HG03045 (cell line): Measurements from ENCODE around the gene SMPD1.

Experiments
- ATAC-seq: cut with Tn5 transposase; IDR thresholded peaks from one replicate; pipeline ENCODE4 v1.9.1; 2021; ENCODE audit warnings: mild to moderate bottlenecking, moderate library complexity; ENCODE audit not compliant: unreplicated experiment

Gene SMPD1

DNA sequence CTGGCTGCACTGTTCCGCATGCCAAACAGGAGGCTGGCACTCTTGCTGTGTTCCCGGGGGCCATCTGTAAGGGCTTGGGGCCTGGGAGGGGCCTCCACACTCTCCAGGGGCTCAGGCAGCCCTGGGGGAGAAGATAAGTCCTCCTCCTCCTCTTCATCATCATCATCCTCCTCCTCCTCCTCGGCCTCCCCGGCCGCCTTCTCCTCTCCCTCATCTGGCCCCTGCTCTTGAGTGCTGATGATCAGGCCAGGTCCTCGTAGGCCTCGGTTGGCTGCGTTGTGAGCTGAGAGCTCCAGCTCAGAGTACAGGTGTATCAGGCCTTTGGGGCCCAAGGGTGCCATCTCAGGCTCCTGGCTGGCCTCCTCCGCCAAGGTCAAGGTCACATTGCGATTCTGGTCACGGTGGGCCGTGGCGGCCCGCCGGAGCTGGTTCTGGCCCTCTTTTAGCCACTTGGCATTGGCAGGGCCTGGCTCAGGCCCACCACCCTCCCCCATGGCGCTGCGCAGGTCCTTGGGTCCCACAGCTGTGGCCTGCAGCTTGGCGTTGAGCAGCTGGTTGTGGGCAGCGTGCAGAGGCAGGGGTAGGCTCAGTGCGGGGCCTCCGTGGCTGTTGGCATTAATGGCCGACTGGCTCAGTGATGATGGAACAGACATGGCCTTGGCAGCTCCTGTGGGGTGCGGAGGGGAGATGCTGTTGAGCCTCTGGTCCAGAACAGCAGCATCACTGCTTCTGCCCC lies 20.6 kb downstream of the SMPD1 start:
- no peak for ATAC-seq

DNA sequence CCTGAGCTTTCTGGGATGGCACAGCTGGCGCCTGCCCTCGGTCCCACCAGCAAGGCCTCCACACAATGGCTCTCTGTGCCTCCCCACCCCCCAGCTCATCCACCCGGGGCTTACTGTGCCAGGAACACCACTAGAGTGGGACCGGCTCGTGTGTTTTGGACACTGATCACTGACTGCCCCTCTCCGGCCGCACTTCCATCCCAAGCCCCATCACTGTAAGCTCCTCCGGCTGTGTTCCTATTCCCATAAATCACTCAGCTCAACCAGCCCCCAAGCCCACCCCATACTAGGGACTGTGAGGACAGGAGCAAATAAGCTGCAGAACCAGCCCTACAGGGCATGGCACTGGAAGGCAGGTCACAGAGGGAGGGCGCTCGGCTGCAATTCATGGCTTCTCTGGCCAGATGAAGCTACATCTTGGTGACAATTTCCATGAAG lies 21.3 kb downstream of the SMPD1 start:
- no peak for ATAC-seq

DNA sequence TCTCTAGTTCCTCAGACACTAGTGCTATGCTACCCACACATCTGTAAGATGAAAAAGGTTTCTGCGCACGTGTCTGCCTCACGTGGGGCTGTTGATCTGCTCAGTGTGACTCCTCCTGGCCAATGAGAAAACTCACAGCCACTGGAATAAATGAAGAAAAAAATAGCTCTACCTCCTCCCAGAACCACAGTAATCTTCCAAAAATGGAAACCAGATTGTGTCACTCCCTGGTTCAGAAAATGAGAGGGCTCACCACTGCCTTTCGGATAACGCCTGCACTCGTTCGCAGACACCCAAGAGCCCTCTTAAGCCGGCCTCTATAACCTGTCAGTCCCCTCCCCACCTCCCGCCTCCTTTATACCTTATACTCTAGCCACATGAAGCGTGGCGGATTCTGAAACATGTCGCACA lies 23.5 kb downstream of the SMPD1 start:
- no peak for ATAC-seq

DNA sequence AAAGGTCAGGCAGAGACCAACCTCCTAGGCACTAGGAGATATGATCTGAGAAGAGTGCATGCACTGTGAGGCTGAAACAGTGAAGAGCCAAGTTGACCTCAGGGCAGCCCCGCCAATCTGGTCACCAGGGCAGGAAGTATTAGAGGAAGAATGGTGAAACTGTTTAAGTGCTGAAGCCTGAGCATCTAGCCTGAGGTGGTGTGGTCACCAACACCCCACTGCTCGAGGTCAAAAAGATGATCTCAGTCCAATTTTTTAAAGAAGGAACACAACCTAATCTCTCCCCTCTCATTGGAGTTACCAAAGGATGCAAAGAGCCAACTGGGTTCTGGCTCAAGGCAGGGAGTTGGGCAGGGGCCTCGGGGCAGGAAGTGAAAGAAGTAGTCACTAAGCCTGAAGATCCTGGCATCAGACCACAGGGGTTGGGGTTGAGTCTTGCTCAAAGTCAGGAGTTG lies 24.6 kb downstream of the SMPD1 start:
- ATAC-seq: no peak

DNA sequence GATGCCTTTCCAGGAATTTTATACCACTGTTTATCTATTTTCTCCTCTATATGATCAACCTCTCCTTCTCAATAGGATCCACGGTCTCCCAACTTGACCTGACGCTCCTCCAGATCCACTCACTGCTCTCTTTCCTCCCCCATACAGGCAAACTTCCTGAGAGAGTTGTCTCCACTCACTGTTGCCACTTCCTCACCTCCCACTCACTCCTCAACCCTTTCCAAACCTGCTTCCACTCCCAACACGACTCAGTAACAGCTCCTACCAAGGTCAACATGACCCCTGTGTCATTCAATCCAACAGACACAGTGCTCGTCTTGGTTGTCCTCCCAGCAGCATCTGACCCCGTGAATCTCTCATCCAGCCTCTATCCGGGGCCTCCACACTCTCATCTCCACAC lies 25.5 kb downstream of the SMPD1 start:
- no peak for ATAC-seq

DNA sequence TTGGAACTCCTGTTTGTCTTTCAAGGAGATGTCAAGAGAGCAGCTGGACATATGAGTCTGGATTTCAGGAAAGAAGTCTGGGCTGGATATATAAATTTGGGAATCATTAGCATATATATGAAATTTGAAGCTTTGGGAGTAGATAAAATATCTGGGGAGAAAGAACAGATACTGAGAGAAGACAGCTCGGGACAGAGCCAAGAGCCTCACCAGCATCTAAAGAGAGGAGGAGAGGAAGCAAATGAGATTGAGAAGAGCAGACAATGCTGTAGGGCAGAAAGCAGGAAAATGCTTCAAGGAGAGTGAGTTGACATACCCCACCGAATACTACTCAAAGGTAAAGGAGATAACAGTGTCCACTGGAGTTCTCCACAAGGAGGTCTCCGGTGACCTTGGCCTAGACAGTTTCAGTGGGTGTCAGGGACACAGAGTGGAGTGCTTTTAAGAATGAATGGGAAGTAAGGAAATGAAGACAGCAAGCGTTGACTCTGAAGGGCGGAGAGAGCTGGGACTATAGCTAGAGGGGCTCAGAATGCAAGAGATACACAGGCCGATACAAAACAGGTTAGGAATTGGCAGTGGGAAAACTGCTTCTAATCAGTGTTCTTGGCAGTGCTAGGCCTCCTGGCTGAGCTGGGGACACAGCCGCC lies 27.8 kb downstream of the SMPD1 start:
- ATAC-seq: no peak

DNA sequence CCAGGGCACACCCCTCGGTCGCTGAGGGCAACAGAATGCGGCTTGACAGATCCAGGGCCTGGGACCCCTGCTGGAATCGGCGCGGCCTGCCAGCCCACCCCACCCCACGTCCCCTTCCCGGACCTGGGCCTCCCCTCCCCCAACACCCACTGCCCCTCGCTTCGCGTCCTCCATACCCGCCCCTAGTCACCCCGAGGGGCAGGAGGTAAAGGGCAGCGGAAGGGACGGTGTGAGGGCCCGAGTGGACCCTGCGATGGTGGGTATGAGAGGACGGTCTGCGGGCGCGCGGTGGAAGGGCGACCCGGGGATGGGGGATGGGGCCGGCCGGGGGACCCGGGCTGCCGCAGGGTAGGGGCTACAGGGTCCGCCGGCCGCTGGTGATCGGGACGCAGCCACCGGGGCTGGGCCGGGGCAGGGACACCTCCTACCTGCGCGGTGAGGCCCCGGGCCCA lies 28.3 kb downstream of the SMPD1 start:
- no peak for ATAC-seq

DNA sequence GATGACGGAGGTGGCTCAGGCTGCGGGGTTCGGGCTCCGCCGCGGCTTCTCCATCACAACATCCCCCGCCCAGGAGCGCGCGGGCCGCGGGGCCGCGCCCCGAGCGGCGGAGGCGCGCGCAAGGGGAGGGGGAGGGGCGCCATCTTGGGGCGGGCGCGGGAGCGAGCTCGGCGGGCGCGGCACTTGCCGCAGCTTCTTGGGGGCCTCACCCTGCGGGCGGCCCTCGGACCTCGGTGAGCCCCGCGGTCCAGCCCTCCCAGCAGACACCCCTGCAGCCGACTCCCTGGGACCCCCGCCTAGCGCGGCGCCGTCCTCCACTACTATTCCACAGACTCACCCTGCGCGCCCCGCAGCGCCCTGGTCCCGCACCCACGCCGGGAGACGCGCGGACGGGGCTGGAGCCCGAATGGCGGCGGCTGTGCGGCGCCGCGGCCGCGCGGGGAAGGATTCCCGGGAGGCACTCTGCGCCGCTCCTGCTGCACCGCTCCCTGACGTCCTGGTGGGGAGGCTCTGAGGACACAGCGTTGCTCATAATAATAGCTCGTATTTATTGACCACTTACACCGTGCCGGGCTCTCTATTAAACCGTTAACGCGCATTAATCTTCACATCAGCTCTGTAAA lies 28.8 kb downstream of the SMPD1 start, which contains the start of gene APBB1:
Gene APBB1 (minus strand): TSS at position 86 of the 623 bp plus-strand sequence. CDS start 7,747 bp downstream, outside the sequence.
- ATAC-seq: peak; percentile 61

DNA sequence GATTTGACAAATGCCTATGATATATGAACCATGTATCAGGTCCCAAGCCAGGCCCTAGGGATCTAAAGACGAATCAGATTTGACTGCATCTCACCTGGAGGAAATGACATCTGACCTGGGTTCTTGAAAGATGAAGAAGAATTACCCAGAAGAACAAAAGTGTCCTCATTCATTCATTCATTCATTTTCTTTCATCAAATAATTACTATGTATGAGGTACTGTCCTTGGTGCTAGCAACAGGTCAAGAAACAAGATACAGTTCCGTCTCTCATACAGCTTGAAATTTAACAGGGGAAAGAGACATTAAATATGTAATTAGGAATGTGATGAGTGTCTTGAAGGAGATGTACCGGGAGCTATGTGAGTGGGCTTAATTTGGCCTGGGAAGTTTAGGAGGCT lies 30.4 kb downstream of the SMPD1 start:
- no peak for ATAC-seq

DNA sequence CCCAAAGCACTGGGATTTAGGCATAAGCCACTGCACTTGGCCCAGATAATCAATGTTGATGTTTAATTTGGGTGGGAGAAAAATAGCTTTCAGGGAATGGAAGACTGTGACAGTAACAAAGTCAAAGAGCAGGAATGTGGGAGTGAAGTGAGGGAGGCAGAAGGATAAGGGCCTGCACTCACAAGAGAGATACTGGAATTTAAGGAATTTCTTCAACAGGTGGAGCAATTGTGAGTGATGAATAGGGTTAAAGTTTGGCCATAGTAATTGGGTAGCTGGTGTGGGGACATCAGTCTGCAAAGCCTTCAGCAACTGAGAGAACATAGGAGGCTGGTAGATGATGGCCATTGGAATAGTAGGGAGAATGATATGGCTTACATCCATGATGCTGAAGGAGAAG lies 37.2 kb downstream of the SMPD1 start:
- ATAC-seq: no peak

DNA sequence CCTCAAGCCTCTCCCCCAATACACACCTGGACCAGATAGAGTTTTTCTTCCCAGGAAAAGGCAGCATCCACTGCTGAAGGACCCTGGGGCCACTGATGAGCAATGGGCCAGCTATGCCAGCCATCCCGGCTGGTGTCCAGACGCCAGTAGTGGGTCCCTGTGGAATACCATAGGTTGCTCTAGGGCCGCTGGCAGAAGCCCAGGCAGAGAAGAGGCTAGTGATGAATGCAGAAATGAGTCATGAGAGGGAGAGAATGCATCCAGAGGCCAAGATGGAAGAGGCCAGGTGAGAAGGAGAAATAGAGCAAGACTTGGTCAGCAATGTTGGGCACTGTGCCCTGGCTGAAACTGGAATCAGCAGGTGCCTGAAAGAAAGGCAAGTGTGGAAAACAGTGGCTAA lies 41.6 kb downstream of the SMPD1 start:
- no peak for ATAC-seq

DNA sequence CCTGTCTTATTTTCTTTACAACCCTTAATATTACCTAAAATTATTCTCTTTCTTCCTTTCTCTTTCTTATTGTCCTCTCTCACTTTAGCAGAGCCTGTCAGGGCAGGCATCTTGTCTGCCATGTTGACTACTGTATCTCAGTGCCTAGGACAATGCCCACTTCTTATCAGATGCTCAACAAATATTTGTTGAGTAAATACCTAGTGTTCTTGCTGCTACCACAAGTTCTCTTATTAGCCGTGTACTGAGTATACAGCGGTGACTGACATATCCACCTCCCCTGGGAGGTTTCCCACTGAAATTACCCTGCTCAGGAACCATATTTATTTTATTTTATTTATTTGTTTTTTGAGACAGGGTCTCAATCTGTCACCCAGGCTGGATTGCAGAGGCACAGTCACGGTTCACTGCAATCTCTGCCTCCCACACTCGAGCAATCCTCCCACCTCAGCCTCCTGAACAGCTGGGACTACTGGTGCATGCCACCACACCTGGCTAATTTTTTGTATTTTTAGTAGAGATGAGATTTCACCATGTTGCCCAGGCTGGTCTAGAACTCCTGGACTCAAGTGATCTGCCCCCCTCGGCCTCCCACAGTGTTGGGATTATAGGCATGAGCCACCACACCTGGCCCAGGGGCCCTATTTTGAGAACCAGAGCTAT lies 43.9 kb downstream of the SMPD1 start:
- ATAC-seq: no peak

DNA sequence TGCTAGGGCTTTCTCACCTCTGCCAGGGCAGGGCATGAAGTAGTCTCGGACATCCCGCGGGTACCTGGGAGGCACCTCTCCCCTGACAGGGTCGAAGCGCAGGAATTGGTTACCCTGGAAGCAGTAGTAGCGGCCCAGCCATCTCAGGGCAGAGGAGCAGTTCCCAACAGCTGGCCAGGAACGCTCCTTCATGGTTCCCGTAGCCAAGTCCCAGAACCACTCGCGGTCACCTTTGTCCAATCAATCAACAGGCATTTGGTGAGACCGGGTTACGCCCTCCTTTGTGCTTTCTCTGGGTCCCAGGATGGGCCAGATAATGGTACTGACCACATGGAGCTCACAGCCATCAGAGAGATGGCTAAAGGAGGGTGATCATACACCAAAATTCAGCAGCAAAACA lies 47.1 kb downstream of the SMPD1 start:
- ATAC-seq: no peak

DNA sequence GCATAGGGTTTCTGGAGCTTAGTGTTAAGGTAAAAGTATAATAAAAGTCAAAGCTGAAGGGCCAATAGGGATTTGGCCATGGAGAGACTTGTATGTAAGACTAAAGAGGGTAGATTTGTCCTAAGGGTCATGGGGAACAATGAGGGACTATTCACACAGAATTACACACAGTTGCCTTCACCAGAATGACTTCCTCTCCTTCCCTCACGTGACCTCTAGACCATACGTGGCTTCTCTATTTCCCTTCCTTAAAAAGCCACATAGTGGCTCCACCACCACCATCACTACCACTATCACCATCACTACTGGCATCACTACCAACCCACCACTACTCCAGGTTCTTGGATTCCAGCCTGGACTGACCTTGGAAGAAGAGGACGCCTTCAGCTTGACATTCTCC lies 47.7 kb downstream of the SMPD1 start:
- ATAC-seq: no peak

DNA sequence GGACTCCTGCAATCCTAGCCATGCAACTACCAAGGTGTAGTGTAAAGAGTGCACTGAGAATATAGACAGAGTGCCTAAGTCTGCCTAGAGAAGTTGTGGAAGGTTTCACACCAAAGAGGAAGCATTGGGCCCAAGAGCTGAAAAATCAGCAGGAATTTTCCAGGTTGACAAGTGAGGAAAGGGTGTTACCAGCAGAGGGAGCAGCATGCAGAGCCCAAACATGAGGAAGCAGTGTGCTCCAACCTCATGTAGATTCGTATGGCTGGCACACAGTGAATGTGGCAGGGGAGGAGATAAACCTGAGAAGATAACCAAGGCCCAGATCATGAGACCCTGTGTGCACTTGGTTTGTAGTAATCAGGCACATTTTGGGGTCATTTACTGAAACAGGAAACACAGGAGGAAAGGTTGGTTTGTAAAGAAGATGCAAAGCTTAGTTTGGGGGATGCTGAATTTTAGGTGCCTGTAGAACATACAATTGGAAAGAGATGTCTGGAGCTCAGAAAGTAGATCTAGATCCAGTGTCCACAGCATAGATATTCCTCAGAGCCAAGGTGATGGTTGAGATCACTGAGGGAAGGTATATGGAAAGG lies 48.8 kb downstream of the SMPD1 start:
- ATAC-seq: no peak

DNA sequence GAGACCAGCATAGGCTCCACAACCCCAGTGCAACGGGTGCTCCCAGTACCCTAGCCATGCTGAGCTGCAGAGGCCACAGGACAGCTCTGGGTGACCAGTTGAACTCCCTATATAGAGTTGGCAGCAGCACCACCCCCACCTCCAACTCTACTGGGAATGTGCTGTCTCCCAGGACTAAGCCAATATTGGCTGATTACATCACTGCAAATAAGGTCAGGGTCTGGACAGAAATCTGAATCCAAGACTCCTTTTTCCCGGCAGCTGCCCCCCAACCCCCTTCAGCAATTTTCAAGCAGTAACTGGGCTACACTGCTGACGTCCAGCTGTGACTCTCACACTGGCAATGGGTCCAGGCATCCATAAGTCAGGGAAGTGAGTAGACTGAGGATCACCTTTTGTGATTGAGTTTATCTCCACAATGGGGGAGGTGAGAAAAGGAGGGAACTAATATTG lies 50.7 kb downstream of the SMPD1 start, which contains the start of gene HPX:
Gene HPX (minus strand): TSS at position 82 of the 453 bp plus-strand sequence. CDS start 24 bp downstream, at position 58.
- no peak for ATAC-seq

DNA sequence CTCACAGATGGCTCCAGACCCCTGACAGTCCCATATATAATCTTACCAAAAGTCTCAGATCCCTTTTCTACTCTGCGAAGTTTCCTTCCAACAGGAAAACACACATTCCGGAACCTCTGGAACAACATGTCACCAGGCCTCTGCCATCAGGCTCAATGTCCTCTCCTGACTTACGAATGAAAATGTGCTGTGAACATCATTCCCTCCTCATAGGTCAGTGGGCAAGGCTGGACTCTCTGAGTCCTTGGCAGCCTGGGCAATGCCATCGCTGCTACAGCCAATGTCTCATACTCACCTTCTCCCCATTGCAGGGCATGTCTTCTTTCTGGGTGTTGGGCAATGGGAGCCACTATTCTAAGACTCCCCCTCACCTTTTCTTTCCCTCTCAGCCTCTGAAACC lies 52.2 kb downstream of the SMPD1 start:
- ATAC-seq: no peak

DNA sequence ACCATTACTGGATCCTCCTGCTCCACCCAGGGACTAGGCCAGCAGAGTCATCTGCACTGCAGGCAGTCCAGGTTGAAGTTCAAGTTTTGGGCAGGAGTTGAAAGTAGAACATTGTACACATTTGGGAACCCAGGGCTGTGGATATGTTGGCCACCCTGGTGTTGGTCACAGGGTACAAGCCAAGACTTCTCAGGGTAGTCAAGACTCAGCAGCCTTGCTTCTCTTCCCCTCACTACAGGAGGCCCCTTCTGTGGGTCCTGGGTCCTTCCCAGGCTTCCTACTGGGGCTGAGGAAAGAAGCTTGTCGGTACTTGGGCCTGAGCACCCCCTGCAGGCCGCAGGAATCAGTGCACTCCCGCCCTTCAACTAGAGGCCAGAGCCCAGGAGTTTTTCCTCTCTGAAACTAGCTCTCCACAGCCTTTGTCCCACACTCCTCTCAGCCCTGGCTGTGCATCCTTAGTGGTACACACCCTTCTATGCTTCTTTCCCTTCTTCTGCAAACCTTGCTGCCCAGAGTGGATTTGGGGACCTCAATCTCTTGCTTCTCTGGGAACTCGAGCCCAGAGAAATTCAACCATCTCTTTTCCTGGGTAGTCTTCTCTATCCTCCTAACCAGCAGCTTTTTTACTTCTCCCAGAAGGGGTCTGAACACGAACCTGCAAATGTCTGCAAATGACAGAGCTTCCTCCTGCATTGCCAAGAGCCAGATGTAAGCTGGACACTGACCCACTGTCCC lies 53.2 kb downstream of the SMPD1 start:
- ATAC-seq: peak; percentile 86
